Trophoblast cell (in vitro differentiated cells and primary cell): Measurements from ENCODE around the gene HMCN2.
A peak's percentile ranks its signal among the peaks of the same experiment; 100 is the strongest.

Source experiments
- DNase-seq, 2 donors: peaks; one replicate each; pipeline ENCODE4 v3.0.0-alpha.2; 2016
- H2AFZ ChIP-seq: 2 replicates; pipeline ENCODE4 v1.6.1; 2013; ENCODE audit warnings: low read length, moderate library complexity, mild to moderate bottlenecking; ENCODE audit not compliant: insufficient read depth, poor library complexity
- H2AK5ac ChIP-seq: 2 replicates; pipeline ENCODE4 v1.6.1; 2013; ENCODE audit warnings: mild to moderate bottlenecking, low read length
- H2BK120ac ChIP-seq: 2 replicates; pipeline ENCODE4 v1.6.1; 2013; ENCODE audit warnings: low read length, mild to moderate bottlenecking, moderate library complexity; ENCODE audit not compliant: insufficient read depth, poor library complexity
- H2BK12ac ChIP-seq: 2 replicates; pipeline ENCODE4 v1.6.1; 2013; ENCODE audit warnings: mild to moderate bottlenecking, low read length, moderate library complexity
- H2BK5ac ChIP-seq: 2 replicates; pipeline ENCODE4 v1.6.1; 2013; ENCODE audit warnings: low read length, low read depth, moderate library complexity, mild to moderate bottlenecking; ENCODE audit not compliant: poor library complexity
- H3K14ac ChIP-seq: 2 replicates; pipeline ENCODE4 v1.6.1; 2013; ENCODE audit warnings: mild to moderate bottlenecking, low read length
- H3K18ac ChIP-seq: 2 replicates; pipeline ENCODE4 v1.6.1; 2013; ENCODE audit warnings: mild to moderate bottlenecking, low read length
- H3K23ac ChIP-seq: 2 replicates; pipeline ENCODE4 v1.6.1; 2013; ENCODE audit warnings: low read length
- H3K27ac ChIP-seq: 2 replicates; pipeline ENCODE4 v1.5.1; 2013; ENCODE audit warnings: low read depth, mild to moderate bottlenecking, inconsistent platforms, low read length, moderate library complexity
- H3K27me3 ChIP-seq: 2 replicates; pipeline ENCODE4 v1.6.1; 2013; ENCODE audit warnings: inconsistent platforms, mild to moderate bottlenecking, low read length, moderate library complexity; ENCODE audit not compliant: insufficient read depth
- H3K36me3 ChIP-seq, 2 experiments: 1 replicate in 1 of 2; 2 replicates in 1 of 2; pipeline ENCODE4 v1.6.1; 2013; ENCODE audit warnings: low read length in 2 of 2, mild to moderate bottlenecking in 2 of 2, moderate library complexity in 1 of 2; ENCODE audit not compliant: insufficient read depth in 2 of 2, control insufficient read depth in 1 of 2
- H3K4ac ChIP-seq: 2 replicates; pipeline ENCODE4 v1.6.1; 2013; ENCODE audit warnings: low read depth, mild to moderate bottlenecking, low read length, moderate library complexity
- H3K4me1 ChIP-seq, 2 experiments: 1 replicate in 1 of 2; 2 replicates in 1 of 2; pipeline ENCODE4 v1.6.1; 2013; ENCODE audit warnings: low read length in 2 of 2, mild to moderate bottlenecking in 2 of 2, moderate library complexity in 1 of 2; ENCODE audit not compliant: insufficient read depth in 2 of 2, control insufficient read depth in 1 of 2
- H3K4me2 ChIP-seq: 2 replicates; pipeline ENCODE4 v1.6.1; 2013; ENCODE audit warnings: inconsistent platforms, mild to moderate bottlenecking, low read length, moderate library complexity
- H3K4me3 ChIP-seq: 2 replicates; pipeline ENCODE4 v1.5.1; 2013; ENCODE audit warnings: mild to moderate bottlenecking, low read depth, low read length, inconsistent platforms
- H3K79me1 ChIP-seq: one replicate; pipeline ENCODE4 v1.6.1; 2013; ENCODE audit warnings: low read length
- H3K79me2 ChIP-seq: 2 replicates; pipeline ENCODE4 v1.6.1; 2013; ENCODE audit warnings: low read length, mild to moderate bottlenecking; ENCODE audit not compliant: control insufficient read depth, insufficient read depth, poor library complexity
- H3K9ac ChIP-seq: 2 replicates; pipeline ENCODE4 v1.6.1; 2013; ENCODE audit warnings: mild to moderate bottlenecking, low read length
- H3K9me3 ChIP-seq: 2 replicates; pipeline ENCODE4 v1.6.1; 2013; ENCODE audit warnings: low read depth, mild to moderate bottlenecking, control low read depth, inconsistent platforms, low read length; ENCODE audit not compliant: insufficient read depth
- H4K12ac ChIP-seq: 2 replicates; pipeline ENCODE4 v1.6.1; 2013; ENCODE audit warnings: low read depth, mild to moderate bottlenecking, low read length, moderate library complexity
- H4K8ac ChIP-seq: 2 replicates; pipeline ENCODE4 v1.6.1; 2013; ENCODE audit warnings: low read depth, mild to moderate bottlenecking, low read length, moderate library complexity
- H4K91ac ChIP-seq: one replicate; pipeline ENCODE4 v1.6.1; 2013; ENCODE audit warnings: low read depth, mild to moderate bottlenecking, low read length, moderate library complexity
- WGBS: extraction: QIAGEN DNeasy Blood & Tissue Kit; methylation state at CpG from one replicate; pipeline ENCODE4 v1.1.7; 2013; ENCODE audit warnings: missing lambda C conversion rate; ENCODE audit not compliant: insufficient read length, insufficient coverage; ENCODE audit errors: extremely low coverage; 5-methylcytosine and 5-hydroxymethylcytosine counted together

HMCN2 gene

GRCh38 chr9:130407916-130408663 is 142.5 kb downstream of the HMCN2 start:
- no peaks in the 10 kb centered on the region for H3K27me3 ChIP-seq
- H3K4me3 ChIP-seq, result no peak overlapping the region
- no peak overlapping the region for H2BK5ac ChIP-seq
- no peak overlapping the region for H2BK12ac ChIP-seq
- H3K14ac ChIP-seq, result no peak overlapping the region
- no peak overlapping the region for H4K91ac ChIP-seq
- H3K79me2 ChIP-seq, result no peaks in the 10 kb centered on the region
- no peak overlapping the region for H3K23ac ChIP-seq
- H3K79me1 ChIP-seq, result no peaks in the 10 kb centered on the region
- DNase-seq, result peak; percentile 60 to 70
- H4K8ac ChIP-seq, result no peak overlapping the region
- no CpG with 5 or more reads among the region's 9 CpGs for WGBS
- no peak overlapping the region for H3K4ac ChIP-seq
- no peak overlapping the region for H2AK5ac ChIP-seq
- H2AFZ ChIP-seq, result no peak overlapping the region
- H3K9ac ChIP-seq, result no peak overlapping the region
- no peak overlapping the region for H4K12ac ChIP-seq
- no peak overlapping the region for H3K27ac ChIP-seq
- H3K4me1 ChIP-seq, result no peaks in the 10 kb centered on the region
- no peak overlapping the region for H3K4me2 ChIP-seq
- peaks cover 6% of the 10 kb centered on the region for H3K9me3 ChIP-seq
- no peak overlapping the region for H2BK120ac ChIP-seq
- H3K18ac ChIP-seq, result no peak overlapping the region
- H3K36me3 ChIP-seq, result no peaks in the 10 kb centered on the region

- no peaks in the 10 kb centered on the region for H3K79me1 ChIP-seq
- WGBS, result no CpG with 5 or more reads among the region's 9 CpGs
- DNase-seq, result no peak
- H3K23ac ChIP-seq, result no peak overlapping the region
- H2AK5ac ChIP-seq, result no peak overlapping the region
- H3K14ac ChIP-seq, result no peak overlapping the region
- no peak overlapping the region for H3K9ac ChIP-seq
- H3K4me3 ChIP-seq, result no peak overlapping the region
- no peaks in the 10 kb centered on the region for H3K79me2 ChIP-seq
- H4K91ac ChIP-seq, result no peak overlapping the region
- H3K9me3 ChIP-seq, result peaks cover 6% of the 10 kb centered on the region
- no peak overlapping the region for H2AFZ ChIP-seq
- H2BK5ac ChIP-seq, result no peak overlapping the region
- H3K27me3 ChIP-seq, result no peaks in the 10 kb centered on the region
- no peaks in the 10 kb centered on the region for H3K36me3 ChIP-seq
- H3K27ac ChIP-seq, result no peak overlapping the region
- no peak overlapping the region for H3K4me2 ChIP-seq
- no peak overlapping the region for H3K4ac ChIP-seq
- H3K4me1 ChIP-seq, result no peaks in the 10 kb centered on the region
- H2BK12ac ChIP-seq, result no peak overlapping the region
- H2BK120ac ChIP-seq, result no peak overlapping the region
- H4K8ac ChIP-seq, result no peak overlapping the region
- H4K12ac ChIP-seq, result no peak overlapping the region
- H3K18ac ChIP-seq, result no peak overlapping the region
These were observed 143.1 kb downstream of the HMCN2 start for GRCh38 chr9:130408669-130409068.

GRCh38 chr9:130409246-130409645 is 143.7 kb downstream of the HMCN2 start:
- no peak overlapping the region for H2BK5ac ChIP-seq
- H2AFZ ChIP-seq, result no peak overlapping the region
- H2AK5ac ChIP-seq, result no peak overlapping the region
- H3K4me3 ChIP-seq, result no peak overlapping the region
- H3K27ac ChIP-seq, result no peak overlapping the region
- H3K36me3 ChIP-seq, result no peaks in the 10 kb centered on the region
- no peak overlapping the region for H3K18ac ChIP-seq
- no peak overlapping the region for H3K23ac ChIP-seq
- H3K9me3 ChIP-seq, result peaks cover 6% of the 10 kb centered on the region
- H2BK120ac ChIP-seq, result no peak overlapping the region
- no CpG with 5 or more reads among the region's 4 CpGs for WGBS
- H3K4me2 ChIP-seq, result no peak overlapping the region
- no peaks in the 10 kb centered on the region for H3K79me1 ChIP-seq
- H3K79me2 ChIP-seq, result no peaks in the 10 kb centered on the region
- H4K8ac ChIP-seq, result no peak overlapping the region
- no peak overlapping the region for H4K12ac ChIP-seq
- H3K4ac ChIP-seq, result no peak overlapping the region
- H3K9ac ChIP-seq, result no peak overlapping the region
- H3K4me1 ChIP-seq, result no peaks in the 10 kb centered on the region
- H4K91ac ChIP-seq, result no peak overlapping the region
- H3K14ac ChIP-seq, result no peak overlapping the region
- H3K27me3 ChIP-seq, result no peaks in the 10 kb centered on the region
- H2BK12ac ChIP-seq, result no peak overlapping the region
- no peak for DNase-seq

- H4K12ac ChIP-seq, result no peak overlapping the region
- DNase-seq, result no peak
- no peak overlapping the region for H2BK5ac ChIP-seq
- H3K27ac ChIP-seq, result no peak overlapping the region
- H3K4me3 ChIP-seq, result no peak overlapping the region
- H3K9ac ChIP-seq, result no peak overlapping the region
- no peak overlapping the region for H4K8ac ChIP-seq
- no peak overlapping the region for H3K18ac ChIP-seq
- H3K4ac ChIP-seq, result no peak overlapping the region
- H3K79me2 ChIP-seq, result no peaks in the 10 kb centered on the region
- no peak overlapping the region for H2BK12ac ChIP-seq
- H3K36me3 ChIP-seq, result no peaks in the 10 kb centered on the region
- no peak overlapping the region for H2AK5ac ChIP-seq
- no peak overlapping the region for H2BK120ac ChIP-seq
- no peaks in the 10 kb centered on the region for H3K4me1 ChIP-seq
- H3K27me3 ChIP-seq, result no peaks in the 10 kb centered on the region
- H3K4me2 ChIP-seq, result no peak overlapping the region
- H3K23ac ChIP-seq, result no peak overlapping the region
- H4K91ac ChIP-seq, result no peak overlapping the region
- H3K14ac ChIP-seq, result no peak overlapping the region
- peaks cover 6% of the 10 kb centered on the region for H3K9me3 ChIP-seq
- no CpG with 5 or more reads among the region's 12 CpGs for WGBS
- no peak overlapping the region for H2AFZ ChIP-seq
- H3K79me1 ChIP-seq, result no peaks in the 10 kb centered on the region
These were observed 144.9 kb downstream of the HMCN2 start for GRCh38 chr9:130410443-130410842.
